Chondrocyte (in vitro differentiated cells): ENCODE data around the gene LOX. TPM values are rescaled to one million over a fixed set of nuclear protein-coding genes. Genes with fewer than 3 reads are reported as not detected.

Experiments
- DNase-seq: peaks from one replicate; pipeline ENCODE4 v3.0.0; 2021; ENCODE audit warnings: mixed read lengths, low spot score
- H3K27ac Mint-ChIP-seq: one replicate; pipeline ENCODE4 v1.8.0; 2021; ENCODE audit warnings: mild to moderate bottlenecking, moderate library complexity, mixed read lengths; ENCODE audit not compliant: unreplicated experiment
- H3K27me3 Mint-ChIP-seq: 2 replicates; pipeline ENCODE4 v1.8.0; 2021; ENCODE audit warnings: low read depth, mixed read lengths
- H3K36me3 Mint-ChIP-seq: 2 replicates; pipeline ENCODE4 v1.8.0; 2021; ENCODE audit warnings: low read depth, mixed read lengths
- H3K4me1 Mint-ChIP-seq: 2 replicates; pipeline ENCODE4 v1.8.0; 2021; ENCODE audit warnings: low read depth, mild to moderate bottlenecking, mixed read lengths
- H3K4me3 Mint-ChIP-seq: one replicate; pipeline ENCODE4 v1.8.0; 2021; ENCODE audit warnings: mild to moderate bottlenecking, moderate library complexity, mixed read lengths; ENCODE audit not compliant: unreplicated experiment
- H3K9me3 Mint-ChIP-seq: 2 replicates; pipeline ENCODE4 v1.8.0; 2021; ENCODE audit warnings: low read depth, mixed read lengths
- total RNA-seq: library from RNA; stranded (reverse); gene quantifications from 3 replicates; pipeline ENCODE4 v1.2.1, GENCODE V29; 2021
- TF ChIP-seq, protein P1 (sequence below): fragments of 200-600 bp; sonication (generic); IDR thresholded peaks from 2 replicates; pipeline ENCODE4 v1.5.0; 2021; ENCODE audit warnings: antibody characterized with exemption, mild to moderate bottlenecking, moderate library complexity

Gene LOX
- total RNA-seq, 1 donor from 2014 or later = 615 TPM

DNA sequence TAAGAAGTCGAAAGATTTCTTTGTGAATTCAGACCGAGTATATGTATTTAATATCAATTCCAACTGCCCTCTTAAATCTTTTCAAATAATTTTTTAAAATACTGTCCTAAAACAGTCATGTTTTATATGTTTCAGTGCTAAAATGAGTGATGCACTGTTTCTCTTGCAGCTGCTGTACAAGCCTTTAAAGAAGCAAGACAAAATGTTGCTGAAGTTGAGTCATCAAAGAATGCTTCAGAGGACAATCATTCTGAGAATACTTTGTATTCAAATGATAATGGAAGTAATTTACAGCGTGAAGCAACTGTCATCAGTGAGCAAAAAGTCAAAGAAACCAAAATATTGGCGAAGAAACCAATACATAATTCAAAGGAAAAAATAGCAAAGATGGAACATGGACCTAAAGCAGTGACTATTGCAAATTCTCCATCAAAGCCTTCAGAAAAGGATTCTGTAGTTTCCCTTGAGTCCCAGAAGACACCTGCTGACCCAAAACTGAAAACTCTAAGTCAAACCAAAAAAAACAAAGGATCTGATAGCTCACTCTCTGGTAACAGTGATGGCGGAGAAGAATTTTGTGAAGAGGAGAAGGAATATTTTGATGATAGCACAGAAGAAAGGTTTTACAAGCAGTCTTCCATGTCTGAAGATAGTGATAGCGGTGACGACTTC lies 58.0 kb downstream of the LOX start:
- H3K4me1 Mint-ChIP-seq = peaks cover 3% of the 10 kb centered on the region
- TF ChIP-seq, protein P1, sequence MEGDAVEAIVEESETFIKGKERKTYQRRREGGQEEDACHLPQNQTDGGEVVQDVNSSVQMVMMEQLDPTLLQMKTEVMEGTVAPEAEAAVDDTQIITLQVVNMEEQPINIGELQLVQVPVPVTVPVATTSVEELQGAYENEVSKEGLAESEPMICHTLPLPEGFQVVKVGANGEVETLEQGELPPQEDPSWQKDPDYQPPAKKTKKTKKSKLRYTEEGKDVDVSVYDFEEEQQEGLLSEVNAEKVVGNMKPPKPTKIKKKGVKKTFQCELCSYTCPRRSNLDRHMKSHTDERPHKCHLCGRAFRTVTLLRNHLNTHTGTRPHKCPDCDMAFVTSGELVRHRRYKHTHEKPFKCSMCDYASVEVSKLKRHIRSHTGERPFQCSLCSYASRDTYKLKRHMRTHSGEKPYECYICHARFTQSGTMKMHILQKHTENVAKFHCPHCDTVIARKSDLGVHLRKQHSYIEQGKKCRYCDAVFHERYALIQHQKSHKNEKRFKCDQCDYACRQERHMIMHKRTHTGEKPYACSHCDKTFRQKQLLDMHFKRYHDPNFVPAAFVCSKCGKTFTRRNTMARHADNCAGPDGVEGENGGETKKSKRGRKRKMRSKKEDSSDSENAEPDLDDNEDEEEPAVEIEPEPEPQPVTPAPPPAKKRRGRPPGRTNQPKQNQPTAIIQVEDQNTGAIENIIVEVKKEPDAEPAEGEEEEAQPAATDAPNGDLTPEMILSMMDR = no peak
- H3K27ac Mint-ChIP-seq = no peak overlapping the region
- peaks cover 20% of the 10 kb centered on the region for H3K36me3 Mint-ChIP-seq
- no peak for DNase-seq
- H3K27me3 Mint-ChIP-seq = no peaks in the 10 kb centered on the region
- H3K9me3 Mint-ChIP-seq = no peaks in the 10 kb centered on the region
- no peak overlapping the region for H3K4me3 Mint-ChIP-seq

DNA sequence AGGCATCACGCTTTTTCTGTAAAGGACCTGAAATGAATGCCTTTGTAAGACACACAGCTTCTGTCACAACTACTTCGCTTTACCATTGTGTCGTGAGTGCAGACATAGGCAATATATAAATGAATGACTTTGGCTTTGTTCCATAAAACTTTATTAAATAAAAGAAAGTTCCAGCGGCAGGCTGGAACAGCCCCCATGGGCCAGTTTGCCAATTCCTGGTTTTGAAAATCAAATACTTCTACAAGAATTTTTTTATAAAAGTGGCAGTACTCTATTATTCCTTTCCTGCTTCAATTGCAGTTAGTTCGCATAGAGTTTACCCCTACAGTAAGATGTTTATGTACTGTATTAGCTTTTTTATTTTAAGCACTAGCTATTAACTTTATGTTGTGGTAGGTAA lies 62.6 kb downstream of the LOX start:
- no peaks in the 10 kb centered on the region for H3K9me3 Mint-ChIP-seq

DNA sequence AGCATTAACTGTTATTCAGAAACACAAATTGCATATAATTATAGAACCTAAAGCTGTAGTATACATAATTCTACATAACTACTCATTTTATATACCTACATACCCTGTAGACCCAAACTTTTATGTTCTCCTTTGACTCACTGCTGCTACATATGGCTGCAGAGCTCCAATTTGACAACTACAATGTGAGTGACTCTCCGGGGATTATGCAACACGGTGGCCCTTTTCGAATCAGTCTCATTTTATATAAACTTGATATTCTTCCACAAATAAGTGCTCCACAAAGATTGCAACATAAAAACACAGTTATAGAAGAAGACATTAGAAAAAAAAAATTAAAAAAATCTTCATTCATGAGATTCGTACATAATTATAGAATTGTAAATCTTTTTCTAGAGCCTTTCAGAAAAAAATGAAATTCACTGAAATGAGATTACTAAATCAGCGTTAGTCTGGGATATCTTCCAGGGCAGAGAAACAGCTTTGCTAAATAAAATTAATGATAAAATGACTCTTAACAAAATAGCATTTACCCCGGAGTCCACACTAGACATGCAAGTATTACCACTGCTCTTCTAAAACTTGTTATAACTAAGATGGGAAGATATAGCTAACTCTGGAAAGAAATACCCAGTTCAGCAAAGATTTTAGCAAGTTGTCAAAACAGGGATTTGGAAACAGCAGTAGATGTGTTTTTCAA lies 63.7 kb downstream of the LOX start:
- TF ChIP-seq, protein P1 = no peak
- H3K9me3 Mint-ChIP-seq = no peaks in the 10 kb centered on the region
- no peak for DNase-seq
- peaks cover 17% of the 10 kb centered on the region for H3K4me1 Mint-ChIP-seq
- H3K4me3 Mint-ChIP-seq = no peak overlapping the region
- no peaks in the 10 kb centered on the region for H3K27me3 Mint-ChIP-seq
- no peak overlapping the region for H3K27ac Mint-ChIP-seq
- H3K36me3 Mint-ChIP-seq = no peaks in the 10 kb centered on the region

More for the DNA sequence above, 62.6 kb downstream of the LOX start:
- peaks cover 17% of the 10 kb centered on the region for H3K4me1 Mint-ChIP-seq
- TF ChIP-seq, protein P1 = no peak
- DNase-seq = no peak
- H3K4me3 Mint-ChIP-seq = no peak overlapping the region
- no peaks in the 10 kb centered on the region for H3K27me3 Mint-ChIP-seq
- no peak overlapping the region for H3K27ac Mint-ChIP-seq
- H3K36me3 Mint-ChIP-seq = peaks cover 5% of the 10 kb centered on the region

Other genes with a start within 250 kb of the LOX start
- not detected in 3 replicates for gene FTMT, start 226.4 kb downstream of the LOX start, total RNA-seq
- gene SRFBP1, start 116.3 kb downstream of the LOX start, total RNA-seq = 9.0 to 11.8 TPM (median 9.1 TPM) in 3 replicates
- gene ZNF474, start 51.3 kb upstream of the LOX start, total RNA-seq = 0.25 to 1.2 TPM (median 0.33 TPM) in 3 replicates
- gene SNCAIP, start 234.0 kb upstream of the LOX start, total RNA-seq = 1.2 to 2.6 TPM (median 1.6 TPM) in 3 replicates